Measurements from ENCODE around the gene SHROOM4. TPM values are rescaled to one million over a fixed set of nuclear protein-coding genes. Genes with fewer than 3 reads are reported as not detected.

Gene SHROOM4
- total RNA-seq, 1 donor from 2014 or later = 7.0 TPM

GRCh38 chrX:50577326-50577725 is 236.7 kb downstream of the SHROOM4 start:
- H3K4me3 ChIP-seq (ENCODE audit: insufficient read depth, low read depth, low read length) = no peak overlapping the region
- no peaks in the 10 kb centered on the region for H4K20me1 ChIP-seq (ENCODE audit: insufficient read depth, low read length)
- no peak overlapping the region for H3K4me3 Mint-ChIP-seq (ENCODE audit: unreplicated experiment)
- no peak overlapping the region for H3K27ac Mint-ChIP-seq (ENCODE audit: unreplicated experiment)
- H3K27ac ChIP-seq (ENCODE audit: low read depth, low read length) = no peak overlapping the region
- H3K79me2 ChIP-seq (ENCODE audit: insufficient read depth, low read length) = no peaks in the 10 kb centered on the region
- no peak overlapping the region for H3K9ac ChIP-seq (ENCODE audit: low read length)
- no peaks in the 10 kb centered on the region for H3K36me3 Mint-ChIP-seq (ENCODE audit: low read depth, unreplicated experiment)
- no peak overlapping the region for H3K4me2 ChIP-seq (ENCODE audit: low read length)
- H3K4me1 Mint-ChIP-seq (ENCODE audit: low read depth, unreplicated experiment) = peaks cover 3% of the 10 kb centered on the region
- no peaks in the 10 kb centered on the region for H3K4me1 ChIP-seq (ENCODE audit: insufficient read depth, low read length)
- no peak for FAIRE-seq
- H2AFZ ChIP-seq (ENCODE audit: low read depth, low read length) = no peak overlapping the region
- H3K9me3 Mint-ChIP-seq (ENCODE audit: unreplicated experiment) = no peaks in the 10 kb centered on the region
- no peaks in the 10 kb centered on the region for H3K27me3 ChIP-seq (ENCODE audit: insufficient read depth, low read length)
- no peaks in the 10 kb centered on the region for H3K9me3 ChIP-seq (ENCODE audit: insufficient read depth, low read depth, low read length)
- H3K36me3 ChIP-seq (ENCODE audit: insufficient read depth, low read length) = no peaks in the 10 kb centered on the region
- no peaks in the 10 kb centered on the region for H3K27me3 Mint-ChIP-seq (ENCODE audit: low read depth, unreplicated experiment)
- no peak for TF ChIP-seq EZH2 (IDR thresholded peaks at IDR 0.05; ENCODE audit: insufficient read depth, low read length)
- TF ChIP-seq, protein P1, sequence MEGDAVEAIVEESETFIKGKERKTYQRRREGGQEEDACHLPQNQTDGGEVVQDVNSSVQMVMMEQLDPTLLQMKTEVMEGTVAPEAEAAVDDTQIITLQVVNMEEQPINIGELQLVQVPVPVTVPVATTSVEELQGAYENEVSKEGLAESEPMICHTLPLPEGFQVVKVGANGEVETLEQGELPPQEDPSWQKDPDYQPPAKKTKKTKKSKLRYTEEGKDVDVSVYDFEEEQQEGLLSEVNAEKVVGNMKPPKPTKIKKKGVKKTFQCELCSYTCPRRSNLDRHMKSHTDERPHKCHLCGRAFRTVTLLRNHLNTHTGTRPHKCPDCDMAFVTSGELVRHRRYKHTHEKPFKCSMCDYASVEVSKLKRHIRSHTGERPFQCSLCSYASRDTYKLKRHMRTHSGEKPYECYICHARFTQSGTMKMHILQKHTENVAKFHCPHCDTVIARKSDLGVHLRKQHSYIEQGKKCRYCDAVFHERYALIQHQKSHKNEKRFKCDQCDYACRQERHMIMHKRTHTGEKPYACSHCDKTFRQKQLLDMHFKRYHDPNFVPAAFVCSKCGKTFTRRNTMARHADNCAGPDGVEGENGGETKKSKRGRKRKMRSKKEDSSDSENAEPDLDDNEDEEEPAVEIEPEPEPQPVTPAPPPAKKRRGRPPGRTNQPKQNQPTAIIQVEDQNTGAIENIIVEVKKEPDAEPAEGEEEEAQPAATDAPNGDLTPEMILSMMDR (IDR thresholded peaks at IDR 0.05; ENCODE audit: insufficient read depth, low read depth, low read length) = no peak
- DNase-seq (ENCODE audit: low read depth) = no peak

- Histone ChIP-seq H3K4me3 (ENCODE audit: insufficient read depth, low read depth, low read length) (no peak overlapping the region), H3K9me3 (ENCODE audit: insufficient read depth, low read depth, low read length) (no peaks in the 10 kb centered on the region), H3K4me2 (ENCODE audit: low read length) (no peak overlapping the region), H4K20me1 (ENCODE audit: insufficient read depth, low read length) (no peaks in the 10 kb centered on the region), H2AFZ (ENCODE audit: low read depth, low read length) (no peak overlapping the region), H3K4me1 (ENCODE audit: insufficient read depth, low read length) (no peaks in the 10 kb centered on the region), H3K9ac (ENCODE audit: low read length) (no peak overlapping the region), H3K27me3 (ENCODE audit: insufficient read depth, low read length) (no peaks in the 10 kb centered on the region), H3K27ac (ENCODE audit: low read depth, low read length) (no peak overlapping the region), H3K79me2 (ENCODE audit: insufficient read depth, low read length) (no peaks in the 10 kb centered on the region), H3K36me3 (ENCODE audit: insufficient read depth, low read length) (no peaks in the 10 kb centered on the region)
- TF ChIP-seq, protein P1 (IDR thresholded peaks at IDR 0.05; ENCODE audit: insufficient read depth, low read depth, low read length) = no peak
- TF ChIP-seq EZH2 (IDR thresholded peaks at IDR 0.05; ENCODE audit: insufficient read depth, low read length) = no peak
- no peaks in the 10 kb centered on the region for H3K27me3 Mint-ChIP-seq (ENCODE audit: low read depth, unreplicated experiment)
- no peaks in the 10 kb centered on the region for H3K4me1 Mint-ChIP-seq (ENCODE audit: low read depth, unreplicated experiment)
- H3K27ac Mint-ChIP-seq (ENCODE audit: unreplicated experiment) = no peak overlapping the region
- no peak for FAIRE-seq
- DNase-seq (ENCODE audit: low read depth) = peak; percentile 30
- H3K9me3 Mint-ChIP-seq (ENCODE audit: unreplicated experiment) = peaks cover 4% of the 10 kb centered on the region
- H3K4me3 Mint-ChIP-seq (ENCODE audit: unreplicated experiment) = no peak overlapping the region
- no peaks in the 10 kb centered on the region for H3K36me3 Mint-ChIP-seq (ENCODE audit: low read depth, unreplicated experiment)
Measured at GRCh38 chrX:50567636-50568035, 246.4 kb downstream of the SHROOM4 start.

- DNase-seq (ENCODE audit: low read depth) (no peak), FAIRE-seq (no peak)
- Mint-ChIP-seq H3K4me1 (ENCODE audit: low read depth, unreplicated experiment) (no peaks in the 10 kb centered on the region), H3K4me3 (ENCODE audit: unreplicated experiment) (no peak overlapping the region), H3K27me3 (ENCODE audit: low read depth, unreplicated experiment) (no peaks in the 10 kb centered on the region), H3K27ac (ENCODE audit: unreplicated experiment) (no peak overlapping the region), H3K9me3 (ENCODE audit: unreplicated experiment) (no peaks in the 10 kb centered on the region), H3K36me3 (ENCODE audit: low read depth, unreplicated experiment) (no peaks in the 10 kb centered on the region)
- no peak overlapping the region for H3K4me2 ChIP-seq (ENCODE audit: low read length)
- no peak overlapping the region for H3K4me3 ChIP-seq (ENCODE audit: insufficient read depth, low read depth, low read length)
- no peaks in the 10 kb centered on the region for H3K79me2 ChIP-seq (ENCODE audit: insufficient read depth, low read length)
- no peak overlapping the region for H3K9ac ChIP-seq (ENCODE audit: low read length)
- no peaks in the 10 kb centered on the region for H3K36me3 ChIP-seq (ENCODE audit: insufficient read depth, low read length)
- TF ChIP-seq, protein P1 (IDR thresholded peaks at IDR 0.05; ENCODE audit: insufficient read depth, low read depth, low read length) = no peak
- no peak overlapping the region for H3K27ac ChIP-seq (ENCODE audit: low read depth, low read length)
- no peak overlapping the region for H2AFZ ChIP-seq (ENCODE audit: low read depth, low read length)
- H3K27me3 ChIP-seq (ENCODE audit: insufficient read depth, low read length) = no peaks in the 10 kb centered on the region
- H3K9me3 ChIP-seq (ENCODE audit: insufficient read depth, low read depth, low read length) = no peaks in the 10 kb centered on the region
- H4K20me1 ChIP-seq (ENCODE audit: insufficient read depth, low read length) = no peaks in the 10 kb centered on the region
- H3K4me1 ChIP-seq (ENCODE audit: insufficient read depth, low read length) = no peaks in the 10 kb centered on the region
Measured at GRCh38 chrX:50565718-50566117, 248.3 kb downstream of the SHROOM4 start.

Other genes with a start within 250 kb of the SHROOM4 start
- gene BMP15, start 96.5 kb upstream of the SHROOM4 start, total RNA-seq = not detected in 2 replicates

All from astrocyte (in vitro differentiated cells and primary cell).